ENCODE data around the gene TPST1.
"Not testable (repeated sequence)": the region's sequence is repeated elsewhere in the genome, so short reads cannot be mapped to it uniquely, and the experiment has no call there.

Gene TPST1

GRCh38 chr7:66189695-66190503, 15.2 kb upstream of the TPST1 start:
- DNase-seq: no peak

GRCh38 chr7:66190504-66190857, 14.7 kb upstream of the TPST1 start:
- DNase-seq: no peak

GRCh38 chr7:66193146-66193725, 11.9 kb upstream of the TPST1 start:
- no peak for DNase-seq

GRCh38 chr7:66198469-66198868, 6.7 kb upstream of the TPST1 start:
- no peak for DNase-seq

- DNase-seq: no peak
Observed at GRCh38 chr7:66198956-66199355, 6.2 kb upstream of the TPST1 start.

GRCh38 chr7:66202441-66202840, 2.7 kb upstream of the TPST1 start:
- no peak for DNase-seq

- DNase-seq: no peak
Observed at GRCh38 chr7:66205741-66206090, 582 bp downstream of the TPST1 start.

- no peak for DNase-seq
Observed at GRCh38 chr7:66206119-66206933, 1.2 kb downstream of the TPST1 start.

GRCh38 chr7:66206934-66207240, 1.8 kb downstream of the TPST1 start:
- DNase-seq: no peak

GRCh38 chr7:66207540-66207939, 2.4 kb downstream of the TPST1 start:
- no peak for DNase-seq

GRCh38 chr7:66211429-66211828, 6.3 kb downstream of the TPST1 start:
- no peak for DNase-seq

GRCh38 chr7:66213637-66214036, 8.5 kb downstream of the TPST1 start:
- no peak for DNase-seq

- no peak for DNase-seq
Observed at GRCh38 chr7:66216687-66217086, 11.6 kb downstream of the TPST1 start.

GRCh38 chr7:66219805-66220204, 14.7 kb downstream of the TPST1 start:
- DNase-seq: no peak

GRCh38 chr7:66221442-66221841, 16.3 kb downstream of the TPST1 start:
- DNase-seq: no peak

- no peak for DNase-seq
Observed at GRCh38 chr7:66227808-66228207, 22.7 kb downstream of the TPST1 start.

- not testable (repeated sequence) for DNase-seq
Observed at GRCh38 chr7:66231326-66232216, 26.4 kb downstream of the TPST1 start.

GRCh38 chr7:66233638-66234037, 28.5 kb downstream of the TPST1 start:
- DNase-seq: no peak

GRCh38 chr7:66236713-66237303, 31.7 kb downstream of the TPST1 start:
- DNase-seq: no peak

GRCh38 chr7:66237906-66238772, 33.0 kb downstream of the TPST1 start:
- no peak for DNase-seq

GRCh38 chr7:66238773-66239466, 33.8 kb downstream of the TPST1 start:
- DNase-seq: no peak

Measured in midbrain (tissue), 1 donor.